Neural progenitor cell (in vitro differentiated cells): ENCODE measurements around the gene DYNLT4. TPM values are rescaled to one million over a fixed set of nuclear protein-coding genes. Genes with fewer than 3 reads are reported as not detected.
A peak's percentile ranks its signal among the peaks of the same experiment; 100 is the strongest.

ENCODE experiments used
- DNase-seq: peaks from one replicate; pipeline ENCODE4 v3.0.0-alpha.2; 2016; ENCODE audit warnings: low spot score
- H2AFZ ChIP-seq: fragments of 200-600 bp; sonication (generic); replicated peaks from 2 replicates; pipeline ENCODE4 v1.6.1; 2016; ENCODE audit warnings: antibody characterized with exemption
- H3F3A ChIP-seq: fragments of 200-600 bp; sonication (generic); 2 replicates; pipeline ENCODE4 v1.6.1; 2016; ENCODE audit warnings: antibody characterized with exemption, low read depth
- H3K27ac ChIP-seq: fragments of 200-600 bp; sonication (generic); 2 replicates; pipeline ENCODE4 v1.5.1; 2016; ENCODE audit warnings: mild to moderate bottlenecking
- H3K27me3 ChIP-seq: fragments of 200-600 bp; sonication (generic); 2 replicates; pipeline ENCODE4 v1.6.1; 2016; ENCODE audit warnings: mild to moderate bottlenecking, moderate library complexity
- H3K36me3 ChIP-seq: fragments of 200-600 bp; sonication (generic); 2 replicates; pipeline ENCODE4 v1.5.1; 2016
- H3K4me1 ChIP-seq: fragments of 200-600 bp; sonication (generic); 2 replicates; pipeline ENCODE4 v1.6.1; 2016; ENCODE audit warnings: mixed run types
- H3K4me2 ChIP-seq: fragments of 200-600 bp; sonication (generic); 2 replicates; pipeline ENCODE4 v1.6.1; 2016
- H3K4me3 ChIP-seq: fragments of 200-600 bp; sonication (generic); 2 replicates; pipeline ENCODE4 v1.5.1; 2016
- H3K79me2 ChIP-seq: fragments of 200-600 bp; sonication (generic); 2 replicates; pipeline ENCODE4 v1.6.1; 2016; ENCODE audit warnings: low read depth
- H3K9ac ChIP-seq: fragments of 200-600 bp; sonication (generic); 2 replicates; pipeline ENCODE4 v1.6.1; 2016
- H3K9me3 ChIP-seq: fragments of 200-600 bp; sonication (generic); 2 replicates; pipeline ENCODE4 v1.5.1; 2016; ENCODE audit warnings: low read depth
- H4K20me1 ChIP-seq: fragments of 200-600 bp; sonication (generic); 2 replicates; pipeline ENCODE4 v1.6.1; 2016; ENCODE audit warnings: low read depth
- H3K27ac Mint-ChIP-seq: 3 replicates; pipeline ENCODE4 v1.8.0; 2021; ENCODE audit warnings: mixed read lengths
- H3K27me3 Mint-ChIP-seq: 2 replicates; pipeline ENCODE4 v1.8.0; 2022; ENCODE audit warnings: low read depth, mild to moderate bottlenecking, inconsistent platforms, moderate library complexity, mixed read lengths; ENCODE audit not compliant: insufficient read depth
- H3K36me3 Mint-ChIP-seq: 3 replicates; pipeline ENCODE4 v1.8.0; 2021; ENCODE audit warnings: mixed read lengths
- H3K4me1 Mint-ChIP-seq: 3 replicates; pipeline ENCODE4 v1.8.0; 2021; ENCODE audit warnings: mixed read lengths
- H3K4me3 Mint-ChIP-seq: 3 replicates; pipeline ENCODE4 v1.8.0; 2021; ENCODE audit warnings: mild to moderate bottlenecking, moderate library complexity, mixed read lengths
- H3K9me3 Mint-ChIP-seq: 3 replicates; pipeline ENCODE4 v1.8.0; 2020; ENCODE audit warnings: mixed read lengths
- CTCF ChIP-seq: fragments of 200-600 bp; sonication (generic); IDR thresholded peaks from 2 replicates; pipeline ENCODE4 v1.5.1; 2017; ENCODE audit warnings: antibody characterized with exemption, mild to moderate bottlenecking
- EZH2 ChIP-seq: fragments of 200-600 bp; sonication (generic); IDR thresholded peaks from 2 replicates; pipeline ENCODE4 v1.6.1; 2017; ENCODE audit warnings: antibody characterized with exemption, mild to moderate bottlenecking, moderate library complexity
- EZH2phosphoT487 ChIP-seq: fragments of 200-600 bp; sonication (generic); IDR thresholded peaks from 2 replicates; pipeline ENCODE4 v1.6.1; 2017; ENCODE audit warnings: antibody characterized with exemption
- total RNA-seq: library from RNA; depleted of rRNA; stranded (reverse); fragments of >200 nt; gene quantifications from 2 replicates; pipeline ENCODE4 v1.2.3, GENCODE V29; 2015; ENCODE audit warnings: low replicate concordance

Gene DYNLT4
- total RNA-seq, 1 donor from 2014 or later = not detected

GRCh38 chr1:44808938-44809917 lies 2.1 kb upstream of the DYNLT4 start:
- no peaks in the 10 kb centered on the region for H3K9me3 Mint-ChIP-seq
- no peak overlapping the region for H3K27ac ChIP-seq
- DNase-seq = no peak
- no peaks in the 10 kb centered on the region for H3K36me3 ChIP-seq
- H3K4me3 Mint-ChIP-seq = peak overlapping the region; percentile 78
- H3K27me3 Mint-ChIP-seq = peaks cover 15% of the 10 kb centered on the region
- no peak overlapping the region for H2AFZ ChIP-seq
- TF ChIP-seq CTCF (no peak), EZH2phosphoT487 (no peak), EZH2 (no peak)
- peaks cover 60% of the 10 kb centered on the region for H3K4me1 Mint-ChIP-seq
- H3K27ac Mint-ChIP-seq = peak overlapping the region; percentile 100
- peaks cover 20% of the 10 kb centered on the region for H3F3A ChIP-seq
- peaks cover 50% of the 10 kb centered on the region for H3K4me1 ChIP-seq
- H3K4me3 ChIP-seq = peak overlapping the region; percentile 17
- H3K79me2 ChIP-seq = no peaks in the 10 kb centered on the region
- H3K9ac ChIP-seq = no peak overlapping the region
- H3K9me3 ChIP-seq = no peaks in the 10 kb centered on the region
- H4K20me1 ChIP-seq = no peaks in the 10 kb centered on the region
- no peaks in the 10 kb centered on the region for H3K27me3 ChIP-seq
- H3K36me3 Mint-ChIP-seq = peaks cover 6% of the 10 kb centered on the region
- H3K4me2 ChIP-seq = peak overlapping the region; percentile 71

GRCh38 chr1:44808063-44808937 lies 1.1 kb upstream of the DYNLT4 start, which contains the start of gene BTBD19:
TSS of gene BTBD19 (plus strand) at chr1:44808523. CDS start at chr1:44808821, 298 bp downstream.
- Histone ChIP-seq H3K9ac (no peak within 1 kb of the TSS), H2AFZ (no peak within 1 kb of the TSS), H3K4me2 (peak within 1 kb of the TSS; percentile 71), H3K4me1 (peaks cover 44% of the 10 kb centered on the region), H3K36me3 (no peaks in the 10 kb centered on the region), H3K4me3 (peak within 1 kb of the TSS; percentile 17), H4K20me1 (no peaks in the 10 kb centered on the region), H3K79me2 (no peaks in the 10 kb centered on the region), H3K9me3 (no peaks in the 10 kb centered on the region), H3K27me3 (no peaks in the 10 kb centered on the region), H3F3A (peaks cover 20% of the 10 kb centered on the region), H3K27ac (peak within 1 kb of the TSS; percentile 18)
- peaks cover 57% of the 10 kb centered on the region for H3K4me1 Mint-ChIP-seq
- no peaks in the 10 kb centered on the region for H3K9me3 Mint-ChIP-seq
- H3K4me3 Mint-ChIP-seq = peak within 1 kb of the TSS; percentile 78
- TF ChIP-seq CTCF (no peak), EZH2phosphoT487 (no peak), EZH2 (no peak)
- H3K27ac Mint-ChIP-seq = peak within 1 kb of the TSS; percentile 100
- H3K27me3 Mint-ChIP-seq = peaks cover 15% of the 10 kb centered on the region
- DNase-seq = peak; percentile 92
- H3K36me3 Mint-ChIP-seq = peaks cover 6% of the 10 kb centered on the region

- Histone ChIP-seq H2AFZ (no peak overlapping the region), H4K20me1 (peaks cover 1% of the 10 kb centered on the region), H3K9me3 (no peaks in the 10 kb centered on the region), H3K79me2 (no peaks in the 10 kb centered on the region), H3F3A (peaks cover 20% of the 10 kb centered on the region), H3K27me3 (no peaks in the 10 kb centered on the region), H3K27ac (peak overlapping the region; percentile 18), H3K9ac (no peak overlapping the region), H3K36me3 (no peaks in the 10 kb centered on the region), H3K4me3 (no peak overlapping the region), H3K4me2 (peak overlapping the region; percentile 71), H3K4me1 (peaks cover 44% of the 10 kb centered on the region)
- H3K27me3 Mint-ChIP-seq = peaks cover 15% of the 10 kb centered on the region
- H3K9me3 Mint-ChIP-seq = no peaks in the 10 kb centered on the region
- H3K27ac Mint-ChIP-seq = peak overlapping the region; percentile 100
- peaks cover 9% of the 10 kb centered on the region for H3K36me3 Mint-ChIP-seq
- TF ChIP-seq CTCF (no peak), EZH2phosphoT487 (no peak)
- peak; percentile 79 for DNase-seq
- H3K4me3 Mint-ChIP-seq = peak overlapping the region; percentile 78
- peaks cover 64% of the 10 kb centered on the region for H3K4me1 Mint-ChIP-seq
Measured at GRCh38 chr1:44807364-44808062, 362 bp upstream of the DYNLT4 start.
